22Rv1 (cell line): ENCODE data around the gene KIF20A.

Source experiments
- ZFX ChIP-seq: fragments of 450-650 bp; IDR thresholded peaks from 2 replicates; pipeline ENCODE4 v1.6.1; 2017; ENCODE audit warnings: antibody characterized with exemption, borderline replicate concordance
- TF ChIP-seq, protein P1 (sequence below): fragments of 450-650 bp; IDR thresholded peaks from 2 replicates; pipeline ENCODE4 v1.5.1; 2017; ENCODE audit warnings: mild to moderate bottlenecking

DNA sequence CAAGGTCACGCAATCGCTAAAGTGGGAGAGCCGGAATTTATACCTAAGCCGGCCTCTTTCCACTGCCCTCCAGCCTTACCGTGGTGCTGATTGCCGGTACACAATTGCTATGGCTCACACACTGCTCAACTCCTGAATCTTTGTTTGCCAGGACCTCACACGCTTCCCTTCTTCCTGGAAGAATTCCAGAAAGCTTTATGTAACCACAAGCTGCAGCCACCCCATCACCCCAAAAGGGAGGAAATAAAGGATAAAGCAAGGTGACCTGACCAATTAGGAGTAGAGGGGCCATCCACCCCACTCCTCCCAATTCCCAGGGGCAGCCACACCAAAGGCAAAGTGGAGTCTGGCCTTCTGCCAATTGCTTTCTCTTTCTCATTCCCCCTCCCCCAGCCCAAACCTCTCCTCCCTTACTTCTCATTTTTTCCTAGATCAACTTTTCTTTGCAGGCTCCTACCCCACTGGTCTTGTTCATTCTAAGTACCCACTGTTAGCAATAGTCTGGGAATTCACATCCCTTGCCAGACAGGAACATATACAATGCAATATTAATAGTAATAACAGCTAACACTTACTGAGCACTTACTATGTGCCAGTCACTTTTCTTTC lies 52.2 kb downstream of the KIF20A start:
- TF ChIP-seq, protein P1, sequence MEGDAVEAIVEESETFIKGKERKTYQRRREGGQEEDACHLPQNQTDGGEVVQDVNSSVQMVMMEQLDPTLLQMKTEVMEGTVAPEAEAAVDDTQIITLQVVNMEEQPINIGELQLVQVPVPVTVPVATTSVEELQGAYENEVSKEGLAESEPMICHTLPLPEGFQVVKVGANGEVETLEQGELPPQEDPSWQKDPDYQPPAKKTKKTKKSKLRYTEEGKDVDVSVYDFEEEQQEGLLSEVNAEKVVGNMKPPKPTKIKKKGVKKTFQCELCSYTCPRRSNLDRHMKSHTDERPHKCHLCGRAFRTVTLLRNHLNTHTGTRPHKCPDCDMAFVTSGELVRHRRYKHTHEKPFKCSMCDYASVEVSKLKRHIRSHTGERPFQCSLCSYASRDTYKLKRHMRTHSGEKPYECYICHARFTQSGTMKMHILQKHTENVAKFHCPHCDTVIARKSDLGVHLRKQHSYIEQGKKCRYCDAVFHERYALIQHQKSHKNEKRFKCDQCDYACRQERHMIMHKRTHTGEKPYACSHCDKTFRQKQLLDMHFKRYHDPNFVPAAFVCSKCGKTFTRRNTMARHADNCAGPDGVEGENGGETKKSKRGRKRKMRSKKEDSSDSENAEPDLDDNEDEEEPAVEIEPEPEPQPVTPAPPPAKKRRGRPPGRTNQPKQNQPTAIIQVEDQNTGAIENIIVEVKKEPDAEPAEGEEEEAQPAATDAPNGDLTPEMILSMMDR = no peak
- no peak for TF ChIP-seq ZFX
